H1 (cell line): ENCODE measurements around the gene UBE2H. TPM values are rescaled to one million over a fixed set of nuclear protein-coding genes. Genes with fewer than 3 reads are reported as not detected.
A peak's percentile ranks its signal among the peaks of the same experiment; 100 is the strongest.

ENCODE experiments used
- CTCF ChIA-PET: fragments of 300-600 bp; sonication (Branson Sonifier 250); formaldehyde crosslinking; loops from one replicate; lab custom pipeline; 2021; ENCODE audit not compliant: partially characterized antibody; lab: Charles Lee
- POLR2A ChIA-PET: fragments of 300-600 bp; sonication (Branson Sonifier 250); formaldehyde crosslinking; loops from one replicate; lab custom pipeline; 2021; ENCODE audit warnings: inconsistent platforms; ENCODE audit not compliant: partially characterized antibody; lab: Charles Lee
- DNase-seq, 2 experiments: peaks; one replicate each; pipeline versions ENCODE4 v3.0.0 to v3.0.0-alpha.2; 2010 to 2022; ENCODE audit warnings: low spot score in 2 of 2, low read depth in 1 of 2, mixed read lengths in 1 of 2
- FAIRE-seq: peaks from 2 replicates; lab custom pipeline; 2011; peaks lifted over from hg19 to GRCh38; lab: Jason Lieb, UNC
- H2AFZ ChIP-seq: 2 replicates; pipeline ENCODE4 v1.8.1; 2012; ENCODE audit warnings: low read length, inconsistent platforms
- H2AK5ac ChIP-seq: 2 replicates; pipeline ENCODE4 v1.6.1; 2013; ENCODE audit warnings: low read depth, low read length
- H2BK120ac ChIP-seq: replicated peaks from 2 replicates; pipeline ENCODE3; 2013; ENCODE audit warnings: low read depth, low read length, inconsistent platforms
- H2BK12ac ChIP-seq: 2 replicates; pipeline ENCODE4 v1.6.1; 2013; ENCODE audit warnings: low read depth, low read length
- H2BK15ac ChIP-seq: 2 replicates; pipeline ENCODE4 v1.6.1; 2013; ENCODE audit warnings: low read length
- H2BK20ac ChIP-seq: 2 replicates; pipeline ENCODE4 v1.6.1; 2013; ENCODE audit warnings: low read length
- H2BK5ac ChIP-seq: 2 replicates; pipeline ENCODE4 v1.6.1; 2013; ENCODE audit warnings: low read depth, low read length
- H3K14ac ChIP-seq: 2 replicates; pipeline ENCODE4 v1.6.1; 2013; ENCODE audit warnings: inconsistent platforms; ENCODE audit not compliant: insufficient read length
- H3K18ac ChIP-seq: 2 replicates; pipeline ENCODE4 v1.6.1; 2013; ENCODE audit warnings: low read length; ENCODE audit errors: extremely low read depth
- H3K23ac ChIP-seq: 2 replicates; pipeline ENCODE4 v1.6.1; 2013; ENCODE audit warnings: inconsistent platforms; ENCODE audit not compliant: insufficient read length
- H3K23me2 ChIP-seq: 2 replicates; pipeline ENCODE4 v1.6.1; 2013; ENCODE audit warnings: low read depth, low read length
- H3K27ac ChIP-seq: 2 replicates; pipeline ENCODE4 v1.6.1; 2011; ENCODE audit warnings: low read depth, low read length, inconsistent platforms
- H3K27me3 ChIP-seq, 4 experiments: replicated peaks in 1 of 4; 1 replicate in 1 of 4; 2 replicates in 3 of 4; pipeline versions ENCODE4 v1.6.1 to v1.8.1; 2011 to 2013; ENCODE audit warnings: low read length in 3 of 4, mild to moderate bottlenecking in 3 of 4, inconsistent platforms in 2 of 4, mixed read lengths in 2 of 4, moderate library complexity in 1 of 4; ENCODE audit not compliant: control insufficient read depth in 3 of 4, insufficient read depth in 3 of 4; ENCODE audit errors: extremely low read depth in 1 of 4
- H3K36me3 ChIP-seq, 4 experiments: 2 replicates each; pipeline versions ENCODE4 v1.6.1 to v1.8.1; 2011 to 2013; ENCODE audit warnings: mild to moderate bottlenecking in 4 of 4, low read length in 3 of 4, moderate library complexity in 2 of 4, control low read depth in 1 of 4, inconsistent platforms in 1 of 4; ENCODE audit not compliant: insufficient read depth in 4 of 4, control insufficient read depth in 2 of 4
- H3K4ac ChIP-seq: replicated peaks from 2 replicates; pipeline ENCODE3; 2013; ENCODE audit warnings: low read length, low read depth, mixed read lengths, inconsistent platforms; ENCODE audit not compliant: insufficient read length
- H3K4me1 ChIP-seq, 4 experiments: replicated peaks in 1 of 4; 1 replicate in 1 of 4; 2 replicates in 3 of 4; pipeline versions ENCODE4 v1.6.1 to v1.8.1; 2011 to 2013; ENCODE audit warnings: low read length in 3 of 4, inconsistent platforms in 2 of 4, mixed read lengths in 1 of 4; ENCODE audit not compliant: insufficient read depth in 4 of 4, control insufficient read depth in 3 of 4
- H3K4me2 ChIP-seq, 2 experiments: 2 replicates each; pipeline versions ENCODE4 v1.6.1 to v1.8.1; 2011 to 2013; ENCODE audit warnings: low read depth in 2 of 2, low read length in 2 of 2, control low read depth in 1 of 2, inconsistent platforms in 1 of 2, mild to moderate bottlenecking in 1 of 2; ENCODE audit not compliant: insufficient read depth in 1 of 2
- H3K4me3 ChIP-seq, 4 experiments: fragments of 200-600, 300-600 bp in 1 of 4; sonication (generic), shearing (Covaris generic), sonication (Bioruptor Twin) in 1 of 4; 2 replicates each; pipeline versions ENCODE4 v1.5.1 to v1.8.1; 2011 to 2016; ENCODE audit warnings: low read length in 4 of 4, low read depth in 3 of 4, control low read depth in 2 of 4, inconsistent platforms in 2 of 4, mild to moderate bottlenecking in 2 of 4, mixed read lengths in 1 of 4, moderate library complexity in 1 of 4; ENCODE audit not compliant: insufficient read depth in 2 of 4; ENCODE audit errors: extremely low read depth in 1 of 4
- H3K56ac ChIP-seq: replicated peaks from 2 replicates; pipeline ENCODE3; 2013; ENCODE audit warnings: low read depth, mild to moderate bottlenecking, mixed read lengths, low read length, inconsistent platforms; ENCODE audit not compliant: insufficient read length
- H3K79me1 ChIP-seq: 2 replicates; pipeline ENCODE4 v1.6.1; 2013; ENCODE audit warnings: low read depth, low read length, control low read depth
- H3K79me2 ChIP-seq, 2 experiments: 2 replicates each; pipeline versions ENCODE4 v1.6.1 to v1.8.1; 2012 to 2013; ENCODE audit warnings: low read length in 2 of 2, mild to moderate bottlenecking in 2 of 2, inconsistent platforms in 1 of 2; ENCODE audit not compliant: insufficient read depth in 2 of 2, control insufficient read depth in 1 of 2
- H3K9ac ChIP-seq, 4 experiments: replicated peaks in 1 of 4; 1 replicate in 1 of 4; 2 replicates in 3 of 4; pipeline versions ENCODE4 v1.6.1 to v1.8.1; 2011 to 2013; ENCODE audit warnings: low read depth in 3 of 4, low read length in 3 of 4, control low read depth in 2 of 4, mild to moderate bottlenecking in 2 of 4, moderate library complexity in 2 of 4, inconsistent platforms in 1 of 4; ENCODE audit errors: extremely low read depth in 1 of 4
- H3K9me3 ChIP-seq, 2 experiments: 2 replicates each; pipeline versions ENCODE4 v1.6.1 to v1.8.1; 2012 to 2013; ENCODE audit warnings: mild to moderate bottlenecking in 2 of 2, moderate library complexity in 2 of 2, control low read depth in 1 of 2, inconsistent platforms in 1 of 2, low read depth in 1 of 2, low read length in 1 of 2, mixed read lengths in 1 of 2; ENCODE audit not compliant: insufficient read depth in 2 of 2
- H4K20me1 ChIP-seq, 2 experiments: replicated peaks in 1 of 2; 2 replicates each; pipeline versions ENCODE3 to v1.8.1; 2011 to 2013; ENCODE audit warnings: inconsistent platforms in 2 of 2, low read length in 2 of 2, mild to moderate bottlenecking in 1 of 2; ENCODE audit not compliant: insufficient read depth in 2 of 2, control insufficient read depth in 1 of 2
- H4K5ac ChIP-seq: 2 replicates; pipeline ENCODE4 v1.6.1; 2013; ENCODE audit warnings: low read length, low read depth, mixed read lengths, inconsistent platforms; ENCODE audit not compliant: insufficient read length
- H4K8ac ChIP-seq: 2 replicates; pipeline ENCODE4 v1.8.0; 2013; ENCODE audit warnings: mild to moderate bottlenecking, moderate library complexity, low read length, inconsistent platforms; ENCODE audit not compliant: insufficient read depth; ENCODE audit errors: extremely low read depth
- H4K91ac ChIP-seq: replicated peaks from 2 replicates; pipeline ENCODE3; 2013; ENCODE audit warnings: low read length, mixed read lengths, inconsistent platforms; ENCODE audit not compliant: insufficient read length
- BRCA1 ChIP-seq: IDR thresholded peaks from 2 replicates; pipeline ENCODE4 v1.6.1; 2012; ENCODE audit warnings: low read depth, low read length, improper control_type of control experiment
- RAD21 ChIP-seq, 2 experiments: IDR thresholded peaks in 1 of 2; conservative IDR thresholded peaks in 1 of 2; 2 replicates each; pipeline ENCODE4 v1.6.1; 2011; ENCODE audit warnings: low read depth in 2 of 2, low read length in 2 of 2, improper control_type of control experiment in 1 of 2, inconsistent platforms in 1 of 2, mild to moderate bottlenecking in 1 of 2, moderate library complexity in 1 of 2
- WGBS, 2 experiments: shearing (Covaris generic) in 1 of 2; methylation state at CpG; one replicate each; pipeline versions ENCODE4 v1.1.6 to v1.1.7; 2013 to 2015; ENCODE audit warnings: low lambda C conversion rate in 2 of 2, mixed read lengths in 2 of 2, inconsistent platforms in 1 of 2, low coverage in 1 of 2, missing lambda C conversion rate in 1 of 2; ENCODE audit not compliant: insufficient replicate concordance in 2 of 2, insufficient coverage in 1 of 2, insufficient read length in 1 of 2; ENCODE audit errors: extremely low coverage in 1 of 2, missing lambda C conversion rate in 1 of 2; 5-methylcytosine and 5-hydroxymethylcytosine counted together
- polyA plus RNA-seq, 7 experiments: library from polyadenylated mRNA; depleted of rRNA in 3 of 7; stranded (reverse) in 5 of 7; unstranded in 2 of 7; fragments of >200 nt in 5 of 7; fragments of 200-250 nt in 2 of 7; gene quantifications; 1 replicate in 5 of 7; 2 replicates in 1 of 7; 4 replicates in 1 of 7; pipeline versions ENCODE4 v1.2.1 to v1.2.3, GENCODE V29; 2011 to 2013; ENCODE audit warnings: missing spikeins in 2 of 7, mixed read lengths in 2 of 7
- total RNA-seq: library from RNA; stranded (reverse); fragmentation: NEBNext Ultra II Directional; extraction: Animal tissue kit (Norgen Biotek cat#: 25700); gene quantifications from 2 replicates; pipeline ENCODE4 v1.2.1, GENCODE V29; 2021
- TF ChIP-seq, protein P1 (sequence below), 3 experiments: IDR thresholded peaks; 1 replicate in 2 of 3; 2 replicates in 1 of 3; pipeline versions ENCODE4 v1.5.1 to v1.6.1; 2011; ENCODE audit warnings: low read length in 3 of 3, mild to moderate bottlenecking in 3 of 3, inconsistent platforms in 2 of 3, low read depth in 1 of 3, moderate library complexity in 1 of 3; ENCODE audit not compliant: insufficient read depth in 1 of 3; ENCODE audit errors: control extremely low read depth in 1 of 3

Gene UBE2H
- total and polyA plus RNA-seq, 2 of the 8 experiments (the other 6 are each of a cell fraction or from before 2014, with no cell fraction given) = 30.6 to 62.2 TPM

DNA sequence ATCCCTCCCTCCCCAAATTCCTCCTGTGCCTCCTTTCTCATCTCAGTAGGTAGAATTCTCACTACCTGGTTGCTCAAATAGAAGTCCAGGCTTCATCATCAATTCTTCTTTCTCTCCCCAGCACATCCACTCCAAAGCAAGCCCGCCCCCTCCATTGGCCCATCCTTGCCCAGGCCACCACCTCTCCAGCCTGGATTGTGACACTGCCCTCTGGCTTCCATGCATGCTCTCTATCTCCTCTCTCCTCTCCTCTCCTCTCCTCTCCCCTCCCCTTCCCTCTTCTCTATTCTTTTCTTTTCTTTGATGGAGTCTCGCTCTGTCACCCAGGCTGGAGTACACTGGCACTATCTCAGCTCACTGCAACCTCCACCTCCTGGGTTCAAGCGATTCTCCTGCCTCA lies 144.9 kb downstream of the UBE2H start:
- Histone ChIP-seq H2BK120ac (no peak overlapping the region), H3K4me2 (no peak overlapping the region), H3K9me3 (no peaks in the 10 kb centered on the region), H3K23me2 (no peaks in the 10 kb centered on the region), H2AK5ac (no peak overlapping the region), H2BK12ac (no peak overlapping the region), H3K18ac (no peak overlapping the region), H3K27ac (no peak overlapping the region), H3K23ac (no peak overlapping the region), H3K4me1 (no peaks in the 10 kb centered on the region; a peak in 1 of 7 replicates), H3K9ac (no peak overlapping the region), H2BK5ac (no peak overlapping the region), H2BK20ac (no peak overlapping the region), H3K14ac (no peak overlapping the region), H2AFZ (no peak overlapping the region), H4K5ac (no peak overlapping the region), H3K79me2 (no peaks in the 10 kb centered on the region), H3K4me3 (no peak overlapping the region), H4K91ac (no peak overlapping the region), H3K27me3 (no peaks in the 10 kb centered on the region), H3K79me1 (no peaks in the 10 kb centered on the region), H2BK15ac (no peak overlapping the region), H3K56ac (no peak overlapping the region), H3K36me3 (no peaks in the 10 kb centered on the region), H4K8ac (no peak overlapping the region), H3K4ac (no peak overlapping the region), H4K20me1 (no peaks in the 10 kb centered on the region)
- 95% methylated on average over 2 of the region's 3 CpGs; no CpG with 5 or more reads in 1 of the 2 experiments for WGBS, 2 experiments
- FAIRE-seq = no peak
- DNase-seq = no peak
- POLR2A ChIA-PET = interaction anchor here (2.7 kb wide), 1 partner anchor 32 kb away, joined by 8 read pairs; no protein-coding TSS in a partner anchor
- TF ChIP-seq BRCA1 = no peak
- TF ChIP-seq, protein P1, sequence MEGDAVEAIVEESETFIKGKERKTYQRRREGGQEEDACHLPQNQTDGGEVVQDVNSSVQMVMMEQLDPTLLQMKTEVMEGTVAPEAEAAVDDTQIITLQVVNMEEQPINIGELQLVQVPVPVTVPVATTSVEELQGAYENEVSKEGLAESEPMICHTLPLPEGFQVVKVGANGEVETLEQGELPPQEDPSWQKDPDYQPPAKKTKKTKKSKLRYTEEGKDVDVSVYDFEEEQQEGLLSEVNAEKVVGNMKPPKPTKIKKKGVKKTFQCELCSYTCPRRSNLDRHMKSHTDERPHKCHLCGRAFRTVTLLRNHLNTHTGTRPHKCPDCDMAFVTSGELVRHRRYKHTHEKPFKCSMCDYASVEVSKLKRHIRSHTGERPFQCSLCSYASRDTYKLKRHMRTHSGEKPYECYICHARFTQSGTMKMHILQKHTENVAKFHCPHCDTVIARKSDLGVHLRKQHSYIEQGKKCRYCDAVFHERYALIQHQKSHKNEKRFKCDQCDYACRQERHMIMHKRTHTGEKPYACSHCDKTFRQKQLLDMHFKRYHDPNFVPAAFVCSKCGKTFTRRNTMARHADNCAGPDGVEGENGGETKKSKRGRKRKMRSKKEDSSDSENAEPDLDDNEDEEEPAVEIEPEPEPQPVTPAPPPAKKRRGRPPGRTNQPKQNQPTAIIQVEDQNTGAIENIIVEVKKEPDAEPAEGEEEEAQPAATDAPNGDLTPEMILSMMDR (IDR thresholded peaks at IDR 0.05; ENCODE audit: control extremely low read depth in 1 of 3, insufficient read depth in 1 of 3, low read depth in 1 of 3, low read length in 3 of 3) = peak in 1 of 3 experiments; percentile 46; a peak in 1 of 4 replicates
- TF ChIP-seq RAD21 (IDR thresholded peaks at IDR 0.05 in 1 of 2, conservative IDR thresholded peaks at IDR 0.05 in 1 of 2; ENCODE audit: low read depth in 2 of 2, low read length in 2 of 2) = peak; percentile 12 to 27; a peak in 1 of 4 replicates
- CTCF ChIA-PET = interaction anchor here (0.9 to 2.8 kb wide), 5 partner anchors 9 to 22 kb away, joined by 3 to 18 read pairs (median 3); no protein-coding TSS in a partner anchor
